GM12865 (cell line): Measurements from ENCODE around the gene PBX2.
"Not testable (repeated sequence)": the region's sequence is repeated elsewhere in the genome, so short reads cannot be mapped to it uniquely, and the experiment has no call there.

Experiments
- DNase-seq: peaks from one replicate; pipeline ENCODE4 v3.0.0; 2010; ENCODE audit warnings: low read depth
- H3K4me3 ChIP-seq: 2 replicates; pipeline ENCODE4 v1.5.1; 2011; ENCODE audit warnings: mild to moderate bottlenecking, low read depth, low read length, control low read depth
- CTCF ChIP-seq: IDR thresholded peaks from 2 replicates; pipeline ENCODE4 v1.5.1; 2011; ENCODE audit warnings: low read length, control low read depth, low read depth, inconsistent platforms; ENCODE audit not compliant: insufficient read depth; ENCODE audit errors: missing control alignments

The PBX2 gene

GRCh38 chr6:32213649-32214048 lies 23.6 kb upstream of the PBX2 start:
- DNase-seq = no peak
- no peak overlapping the region for H3K4me3 ChIP-seq
- TF ChIP-seq CTCF = no peak

GRCh38 chr6:32212076-32212760 lies 22.2 kb upstream of the PBX2 start:
- TF ChIP-seq CTCF = no peak
- no peak overlapping the region for H3K4me3 ChIP-seq
- DNase-seq = no peak

- not testable (repeated sequence) for H3K4me3 ChIP-seq, DNase-seq
These were observed 21.4 kb upstream of the PBX2 start for GRCh38 chr6:32211432-32211831.

GRCh38 chr6:32210191-32210601 lies 20.2 kb upstream of the PBX2 start:
- no peak overlapping the region for H3K4me3 ChIP-seq
- TF ChIP-seq CTCF = no peak
- no peak for DNase-seq

GRCh38 chr6:32208996-32209395 lies 19.0 kb upstream of the PBX2 start:
- no peak overlapping the region for H3K4me3 ChIP-seq
- DNase-seq = no peak
- TF ChIP-seq CTCF = no peak

- no peak for DNase-seq
- no peak for TF ChIP-seq CTCF
These were observed 14.3 kb upstream of the PBX2 start for GRCh38 chr6:32204268-32204715.

GRCh38 chr6:32203426-32204267 lies 13.6 kb upstream of the PBX2 start:
- no peak for TF ChIP-seq CTCF
- no peak overlapping the region for H3K4me3 ChIP-seq
- DNase-seq = no peak

More at GRCh38 chr6:32204268-32204715, 14.3 kb upstream of the PBX2 start:
- H3K4me3 ChIP-seq = no peak overlapping the region
